ENCODE data around the gene SCEL.

Gene SCEL

DNA sequence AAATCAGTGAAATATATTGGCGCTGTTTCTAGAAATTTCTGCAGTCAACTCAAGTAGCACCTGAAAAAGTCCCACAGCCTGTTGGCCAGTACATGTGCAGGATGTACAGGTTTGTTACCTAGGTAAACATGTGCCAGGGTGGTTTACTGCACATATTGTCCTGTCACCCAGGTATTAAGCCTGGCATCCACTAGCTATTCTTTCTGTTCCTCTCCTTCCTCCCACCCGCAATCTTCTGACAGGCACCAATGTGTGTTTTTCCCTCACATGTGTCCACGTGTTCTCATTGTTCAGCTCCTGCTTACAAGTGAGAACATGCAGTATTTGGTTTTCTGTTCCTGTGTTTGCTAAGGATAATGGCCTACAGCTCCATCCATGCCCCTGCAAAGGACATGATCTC, 13.1 kb upstream of the SCEL start:
- DNase-seq: no peak

DNA sequence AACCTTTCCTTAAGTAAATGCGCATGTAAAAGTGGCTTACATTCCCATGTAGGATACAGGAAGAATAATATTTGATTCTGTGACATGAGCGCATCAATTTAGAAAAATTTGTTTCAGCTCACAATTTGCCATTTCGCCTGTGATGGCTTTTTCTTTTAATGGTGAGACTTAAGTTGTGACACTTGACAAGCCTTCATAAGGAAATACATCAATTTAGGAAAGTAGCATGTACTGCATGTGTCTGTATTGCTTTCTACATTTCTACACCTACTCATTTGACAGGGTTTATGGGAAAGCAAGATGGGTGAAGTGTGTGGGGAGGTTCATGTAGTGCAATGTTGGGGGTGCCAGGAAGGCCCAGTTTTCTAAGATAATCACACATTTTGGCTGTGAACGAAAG, 12.1 kb upstream of the SCEL start:
- DNase-seq: no peak

DNA sequence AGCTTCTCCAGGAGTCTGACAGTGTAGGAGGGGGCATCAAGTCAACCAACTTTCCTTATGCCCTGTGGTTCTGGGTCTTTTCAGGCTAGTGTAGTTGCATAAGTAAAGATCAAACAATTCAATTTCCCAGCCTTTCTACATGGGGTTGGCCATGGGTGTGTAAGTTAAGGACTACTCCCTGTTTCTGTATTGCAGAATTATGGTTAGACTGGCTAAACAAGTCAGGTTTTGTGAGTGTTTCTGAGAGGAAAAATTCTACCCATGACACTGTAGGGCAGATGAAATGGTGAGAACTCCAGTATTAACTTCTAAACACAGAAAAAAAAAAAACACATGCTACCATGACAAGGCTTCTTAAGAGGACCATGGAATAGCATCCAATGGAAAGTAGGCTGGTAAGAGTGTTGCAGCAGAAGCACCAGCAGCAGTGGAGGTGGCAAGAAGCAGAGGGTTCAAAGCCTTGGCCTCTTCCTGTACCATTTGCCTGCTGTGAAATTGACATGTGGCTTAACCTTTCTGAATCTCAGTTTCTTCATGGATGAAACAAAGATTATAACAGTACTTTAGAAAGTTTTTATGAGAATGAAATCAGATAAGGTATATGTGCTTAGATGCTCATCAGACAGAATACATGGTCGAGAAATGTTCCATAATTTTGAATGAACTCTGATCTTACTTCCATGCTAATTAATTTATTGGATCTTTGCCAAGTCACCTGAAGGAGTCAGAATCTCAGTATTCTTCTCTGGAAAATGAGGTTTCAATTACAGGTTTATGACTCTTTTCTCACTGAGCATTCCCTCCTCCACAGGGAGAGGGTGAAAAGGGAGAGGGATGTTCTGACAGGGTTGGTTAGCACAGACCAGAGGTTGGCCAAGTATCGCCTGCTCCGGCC, 11.4 kb upstream of the SCEL start:
- no peak for DNase-seq

DNA sequence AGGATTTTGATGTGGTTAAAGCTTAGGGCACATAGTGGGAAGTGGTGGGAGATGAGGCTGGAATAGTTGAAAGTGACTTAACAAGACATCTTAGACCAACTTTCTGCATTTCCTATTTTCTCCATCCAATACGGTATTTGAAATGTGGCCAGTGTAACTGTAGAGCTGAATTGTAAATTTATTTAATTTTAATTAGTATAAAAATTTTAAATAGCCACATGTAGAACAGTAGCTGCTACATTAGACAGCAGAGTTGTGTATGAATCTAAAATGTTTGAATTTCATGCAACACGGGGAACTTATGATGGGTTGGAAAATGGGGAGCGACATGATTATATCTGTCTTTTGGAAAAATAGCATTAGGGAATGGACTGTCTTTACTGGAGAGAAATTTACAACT, 7.1 kb upstream of the SCEL start:
- DNase-seq: no peak

DNA sequence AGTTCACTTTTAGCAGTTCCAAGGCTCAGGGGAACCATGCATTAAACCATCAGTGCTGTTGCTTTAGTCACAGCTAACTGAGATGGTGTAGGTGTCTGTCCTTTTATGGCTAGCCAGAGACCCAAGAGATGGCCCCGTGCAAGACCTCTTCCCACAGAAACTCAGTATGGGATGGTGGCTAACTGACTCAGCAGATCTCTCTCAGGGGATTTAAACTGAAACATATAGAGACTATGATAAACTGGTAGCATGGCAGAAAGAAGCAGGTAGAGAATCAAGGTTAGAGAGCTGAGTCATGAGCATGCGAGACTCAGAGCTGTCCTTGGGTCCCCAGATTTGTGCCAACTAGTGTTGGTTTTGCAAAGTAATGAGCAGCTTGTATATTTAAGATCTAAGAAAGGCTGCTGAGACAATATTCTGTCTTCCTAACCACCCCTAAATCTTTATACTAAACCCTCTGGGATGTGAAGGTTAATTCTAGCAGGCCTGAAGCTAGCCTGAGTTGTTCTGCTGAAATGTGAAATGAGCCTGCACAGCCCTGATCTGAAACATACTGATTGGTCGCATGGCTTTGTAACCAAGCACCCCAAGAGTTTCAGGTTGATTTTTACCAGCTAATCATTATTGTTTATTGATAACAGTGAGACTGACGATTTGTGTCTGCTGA, 6.5 kb upstream of the SCEL start:
- no peak for DNase-seq

DNA sequence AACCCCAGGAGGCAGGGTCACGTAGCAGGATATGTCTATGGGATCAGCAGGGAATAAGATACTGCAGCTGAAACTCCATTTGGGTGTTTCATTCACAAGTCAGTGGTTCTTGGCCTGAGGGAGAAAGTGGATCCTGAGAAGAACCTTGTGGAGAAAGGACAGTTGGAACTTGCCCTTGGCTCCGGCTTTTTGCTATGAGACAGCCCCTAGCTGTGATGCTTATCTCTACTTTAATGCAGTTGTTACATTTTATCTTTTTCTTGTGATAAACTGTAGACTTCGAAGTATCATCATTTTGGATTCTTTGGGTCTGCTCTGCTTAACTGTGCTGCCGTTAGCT, 6.0 kb upstream of the SCEL start:
- DNase-seq: no peak

DNA sequence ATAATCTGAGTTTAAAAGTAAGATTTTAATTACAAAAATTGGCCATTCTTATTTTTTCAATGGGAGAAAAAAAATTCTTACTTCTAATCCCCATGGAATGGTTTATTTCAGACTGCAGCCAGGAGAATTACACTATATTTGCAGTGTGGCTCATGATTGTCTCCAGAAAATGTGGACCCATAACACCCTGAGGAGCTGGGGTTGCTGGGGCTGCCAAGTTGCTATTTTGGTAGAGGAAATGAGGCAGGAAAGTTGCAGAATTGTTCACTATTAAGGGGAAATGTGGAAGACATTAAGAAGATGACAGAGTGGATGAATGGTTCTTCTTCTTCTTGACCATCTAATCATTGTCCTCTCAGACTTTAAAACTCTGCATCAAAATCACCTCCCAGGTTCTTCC, 4.6 kb upstream of the SCEL start:
- no peak for DNase-seq

DNA sequence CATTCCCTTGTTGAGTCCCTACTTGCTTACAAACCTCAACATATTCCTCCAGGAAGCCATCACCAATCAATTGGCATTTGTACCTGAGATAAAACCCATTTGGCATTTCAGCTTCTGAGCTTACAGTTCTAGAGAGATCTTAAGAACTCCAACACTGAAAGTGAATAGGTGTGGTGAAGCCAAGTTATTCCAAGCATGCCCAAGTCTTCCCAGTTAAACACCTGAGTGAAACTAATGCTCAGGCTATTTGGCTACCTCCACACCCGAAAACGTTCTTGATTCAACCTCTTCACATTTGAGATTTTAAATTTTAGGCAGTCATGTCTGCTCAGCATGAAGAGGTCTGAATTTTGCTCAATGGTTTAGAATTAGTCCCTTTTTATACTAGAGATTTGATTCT, 2.5 kb upstream of the SCEL start:
- no peak for DNase-seq

DNA sequence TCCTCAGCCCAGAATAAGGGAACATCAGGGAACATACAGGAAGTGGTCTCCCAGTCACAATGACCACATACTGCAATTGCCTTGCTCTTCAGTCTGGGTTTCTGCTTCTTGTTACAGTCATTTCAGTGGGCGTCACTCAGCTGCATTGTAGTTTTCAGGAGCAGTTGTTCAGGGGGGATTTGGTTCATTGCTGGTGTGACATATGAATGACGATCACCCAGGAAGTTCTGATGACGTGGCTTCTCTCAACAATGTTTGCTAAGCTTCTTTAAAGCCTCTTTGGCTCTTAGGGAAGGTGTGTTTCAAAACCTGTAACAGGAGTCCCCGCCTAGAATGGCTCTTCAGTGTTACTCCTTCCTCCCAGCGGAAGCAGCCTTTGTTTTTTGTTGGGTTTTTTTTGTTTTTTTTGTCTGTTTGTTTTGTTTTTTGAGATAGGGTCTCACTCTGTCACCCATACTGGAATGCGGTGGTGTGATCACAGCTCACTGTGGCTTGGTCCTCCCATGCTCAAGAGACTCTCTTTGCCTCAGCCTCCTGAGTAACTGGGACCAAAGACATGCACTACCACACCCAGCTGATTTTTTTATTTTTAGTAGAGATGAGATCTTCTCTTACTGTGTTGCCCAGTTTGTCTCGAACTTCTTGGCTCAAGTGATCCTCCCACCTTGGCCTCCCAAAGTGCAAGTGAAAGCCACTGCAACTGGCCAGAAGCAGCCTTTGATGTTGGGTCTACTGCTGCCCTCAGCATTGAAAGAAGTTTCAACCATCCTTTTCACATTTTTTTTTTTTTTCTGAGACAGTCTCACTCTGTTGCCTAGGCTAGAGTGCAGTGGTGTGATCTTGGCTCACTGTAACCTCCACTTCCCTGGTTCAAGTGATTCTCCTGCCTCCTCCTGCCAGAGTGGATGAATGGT, 1.4 kb upstream of the SCEL start:
- peak; percentile 61 for DNase-seq

DNA sequence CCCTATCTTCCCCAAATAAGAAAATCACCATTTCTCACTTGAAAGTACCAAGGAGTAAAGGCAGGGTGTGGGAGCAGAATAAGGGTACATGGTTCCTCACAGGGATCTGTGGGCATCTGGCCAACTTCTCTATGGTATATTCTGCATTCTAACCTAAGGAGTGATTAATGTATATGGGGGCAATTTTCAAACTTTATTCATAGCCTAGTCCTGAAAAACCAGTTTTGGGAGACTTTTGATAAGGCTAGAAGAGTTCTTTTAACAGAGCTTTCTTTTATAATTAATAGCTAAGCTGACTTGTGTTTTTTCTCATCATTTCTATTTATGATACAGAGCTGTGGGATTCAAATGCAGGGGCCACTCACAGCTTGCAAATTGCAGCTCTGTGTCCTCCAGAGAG, 852 bp downstream of the SCEL start:
- DNase-seq: no peak

DNA sequence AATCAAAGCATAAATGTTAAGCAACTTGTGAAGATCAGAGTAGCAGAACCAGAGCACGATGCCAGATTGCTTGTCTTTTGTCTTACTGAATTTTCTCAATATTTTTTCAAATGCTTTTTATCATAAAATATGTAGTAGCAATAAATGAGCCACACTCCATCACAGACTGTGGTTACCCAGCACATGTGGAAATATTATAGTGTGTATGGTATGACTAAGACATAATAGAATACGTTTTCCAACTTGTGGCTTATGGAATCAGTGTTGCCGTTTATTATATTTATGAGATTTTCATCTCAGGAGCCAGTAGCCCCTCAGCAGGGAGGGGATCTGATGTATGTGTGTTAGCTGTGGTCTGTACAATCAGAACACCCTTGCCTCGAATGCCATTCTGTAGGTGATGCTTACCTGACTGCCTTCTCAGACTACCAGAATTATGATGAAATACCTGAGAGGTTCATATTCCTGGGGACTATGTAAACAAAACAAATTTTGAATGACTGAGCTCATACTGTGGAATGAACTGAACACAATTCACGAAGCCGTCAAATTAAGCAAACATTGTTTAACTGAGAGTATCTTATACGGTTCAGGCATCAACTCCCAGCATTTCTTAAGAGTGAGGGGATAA, 1.9 kb downstream of the SCEL start:
- no peak for DNase-seq

DNA sequence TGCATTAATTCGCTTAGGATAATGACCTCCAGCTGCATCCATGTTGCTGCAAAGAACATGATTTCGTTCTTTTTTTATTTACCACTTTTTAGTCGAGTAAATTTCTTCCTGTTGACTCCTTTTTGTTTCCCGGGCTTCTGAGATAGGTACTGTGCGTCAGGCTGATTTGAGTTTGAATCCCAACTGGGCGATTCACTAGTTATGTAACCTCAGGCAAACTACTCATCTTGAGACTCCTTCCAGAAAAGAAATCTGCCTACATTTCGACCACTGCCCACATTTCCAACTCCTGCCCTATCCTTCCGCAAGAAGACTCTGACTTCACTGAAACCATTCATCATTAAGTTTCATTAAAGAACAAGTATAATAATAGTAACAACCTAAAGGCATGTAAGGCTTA, 8.2 kb downstream of the SCEL start:
- no peak for DNase-seq

DNA sequence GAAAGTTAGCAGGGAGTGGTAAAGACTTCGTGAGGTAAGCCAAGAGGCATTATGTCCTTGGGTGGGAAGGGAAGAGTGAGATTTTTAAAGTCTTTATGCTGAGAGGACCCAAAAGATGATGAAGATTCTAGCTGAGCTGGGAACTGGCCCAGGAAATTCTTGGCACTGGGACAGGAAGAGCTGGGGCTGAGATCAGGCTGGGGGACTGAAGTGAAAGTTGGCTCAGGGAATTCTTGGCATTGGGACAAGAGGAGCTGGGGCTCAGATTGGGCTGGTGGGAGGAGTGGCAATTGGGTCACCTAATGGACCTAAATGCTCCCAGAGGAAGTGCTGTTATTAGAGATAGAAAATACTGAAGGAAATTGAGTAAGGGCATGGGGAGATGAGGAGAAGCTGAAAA, 8.8 kb downstream of the SCEL start:
- DNase-seq: peak; percentile 1

DNA sequence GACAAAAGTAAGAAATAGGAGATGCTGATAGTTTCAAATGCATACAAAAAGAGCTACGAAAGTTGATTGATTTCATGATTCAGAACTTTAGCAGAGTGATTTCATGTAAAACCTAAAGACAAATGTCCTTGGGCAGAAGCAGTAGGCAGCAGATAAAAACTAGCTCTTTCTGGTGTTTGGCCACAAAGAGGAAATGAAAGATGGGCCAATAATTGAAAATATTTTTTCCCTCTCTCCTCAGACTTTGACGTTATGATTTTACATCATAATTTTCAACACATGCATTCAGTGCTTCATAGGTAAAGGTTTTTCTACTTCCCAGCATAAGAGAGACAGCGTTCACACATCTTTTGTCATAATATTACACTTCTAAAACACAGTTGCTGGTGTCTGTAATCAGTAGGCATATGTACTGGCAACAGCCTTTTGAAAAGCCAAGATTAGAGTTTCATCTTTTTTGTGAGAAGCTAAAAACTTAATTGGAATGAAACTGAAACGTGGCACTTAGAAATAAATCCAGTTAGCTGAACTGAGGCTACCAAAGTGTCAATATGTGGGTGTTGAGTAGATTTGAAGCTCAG, 9.3 kb downstream of the SCEL start:
- peak; percentile 24 for DNase-seq

DNA sequence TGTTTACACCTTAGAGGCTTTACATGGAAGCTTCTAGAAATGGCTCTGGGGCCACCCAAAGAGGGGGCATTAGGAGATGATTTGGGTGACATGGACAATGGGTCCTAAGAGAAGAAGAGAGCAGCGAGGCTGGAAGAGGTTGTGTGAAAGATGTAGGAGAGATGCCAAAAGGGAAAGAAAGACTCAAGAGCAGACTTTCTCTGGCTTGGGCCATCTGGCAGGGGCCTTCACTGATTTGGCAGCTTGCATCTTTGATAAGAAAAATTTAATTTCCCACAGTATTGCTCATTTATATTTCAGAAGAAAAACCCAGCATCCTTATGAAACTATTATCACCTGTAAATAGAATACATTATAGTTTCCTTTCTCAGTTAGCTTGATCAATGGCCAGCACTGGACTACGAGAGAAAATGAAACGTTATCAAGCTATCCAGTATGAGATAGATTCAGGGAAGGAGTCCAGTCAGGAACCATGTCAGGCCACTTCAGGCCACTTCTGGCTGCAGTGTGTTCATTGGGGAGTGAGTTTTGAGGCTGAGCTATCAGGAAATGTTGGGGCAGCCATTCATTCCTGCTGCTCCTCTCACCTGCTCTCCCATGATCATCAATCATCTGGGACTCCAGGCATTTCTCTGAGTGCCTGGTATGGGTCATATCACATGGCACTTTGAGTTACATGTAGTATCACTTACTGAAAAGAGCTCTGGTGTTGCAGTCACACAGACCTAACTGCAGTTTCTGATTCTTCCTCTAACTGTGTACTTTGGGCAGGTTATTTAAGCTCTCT, 10.3 kb downstream of the SCEL start:
- DNase-seq: no peak

DNA sequence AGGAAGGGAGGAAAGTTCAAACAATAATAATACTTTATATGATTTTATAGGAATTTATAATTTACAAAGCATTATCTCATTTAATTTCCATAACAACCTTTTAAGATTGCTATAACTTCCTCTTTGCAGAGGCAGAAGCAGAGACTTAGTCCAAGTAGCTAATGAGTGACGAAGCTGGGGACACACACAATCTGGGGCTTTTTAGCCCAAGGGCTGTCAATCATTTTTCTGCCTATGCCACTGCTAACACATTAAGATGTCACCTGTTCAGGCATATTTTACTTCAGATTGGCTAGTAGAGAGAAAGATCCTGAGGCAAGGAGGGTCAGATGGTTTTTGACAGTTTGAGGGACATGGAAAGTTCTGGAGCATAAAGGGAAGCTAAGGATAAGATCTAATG, 12.6 kb downstream of the SCEL start:
- DNase-seq: no peak

DNA sequence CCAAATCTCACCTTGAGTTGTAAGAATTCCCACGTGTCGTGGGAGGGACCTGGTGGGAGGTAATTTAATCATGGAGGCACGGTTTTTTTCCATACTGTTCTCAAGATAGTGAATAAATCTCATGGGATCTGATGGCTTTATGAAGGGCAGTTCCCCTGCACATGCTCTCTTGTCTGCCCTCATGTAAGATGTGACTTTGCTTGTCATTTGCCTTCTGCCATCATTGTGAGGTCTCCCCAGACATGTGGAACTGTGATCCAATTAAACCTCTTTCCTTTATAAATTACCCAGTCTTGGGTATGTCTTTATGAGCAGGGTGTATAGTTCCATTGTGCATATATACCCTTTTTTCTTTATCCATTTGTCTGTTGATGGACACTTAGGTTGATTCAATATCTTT, 13.1 kb downstream of the SCEL start:
- DNase-seq: no peak

DNA sequence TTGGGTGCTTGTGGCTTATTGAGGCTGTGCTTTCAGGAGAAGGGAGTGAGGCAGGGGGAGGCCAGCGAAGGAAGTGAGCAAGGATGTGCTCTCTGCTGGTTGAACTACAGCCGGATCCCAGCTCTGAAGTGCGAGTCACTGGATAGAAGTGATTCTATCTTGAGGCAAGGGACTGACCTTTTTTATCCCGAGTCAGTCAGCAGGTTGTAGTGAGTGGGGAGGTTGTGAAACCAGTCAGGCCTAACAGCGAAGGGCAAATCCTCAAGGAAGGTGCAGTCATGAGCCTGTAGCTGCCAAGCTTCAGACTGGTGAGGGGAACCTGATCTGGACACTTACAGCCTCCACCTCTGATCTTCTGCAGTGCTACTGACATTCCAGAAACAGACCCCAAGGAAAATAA, 18.6 kb downstream of the SCEL start:
- DNase-seq: no peak

DNA sequence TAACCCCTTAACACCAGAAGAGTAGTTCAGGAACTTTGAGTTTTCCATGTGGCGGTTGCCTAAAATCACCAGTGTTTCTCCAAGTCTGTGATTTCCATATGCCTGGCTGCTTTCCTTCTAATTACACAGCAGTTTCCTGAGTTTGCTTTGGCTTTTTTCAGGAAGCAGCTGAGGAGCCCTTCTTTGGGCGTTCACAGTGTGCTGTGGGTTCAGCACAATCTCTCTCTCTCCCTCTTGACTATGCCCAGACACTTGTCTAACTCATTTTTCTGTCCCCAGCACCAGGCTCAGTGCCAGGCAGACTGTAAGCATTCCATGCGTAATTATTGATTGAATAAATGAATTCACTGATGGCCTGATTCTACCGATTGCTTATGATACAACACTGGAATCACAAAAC, 19.7 kb downstream of the SCEL start:
- DNase-seq: no peak

DNA sequence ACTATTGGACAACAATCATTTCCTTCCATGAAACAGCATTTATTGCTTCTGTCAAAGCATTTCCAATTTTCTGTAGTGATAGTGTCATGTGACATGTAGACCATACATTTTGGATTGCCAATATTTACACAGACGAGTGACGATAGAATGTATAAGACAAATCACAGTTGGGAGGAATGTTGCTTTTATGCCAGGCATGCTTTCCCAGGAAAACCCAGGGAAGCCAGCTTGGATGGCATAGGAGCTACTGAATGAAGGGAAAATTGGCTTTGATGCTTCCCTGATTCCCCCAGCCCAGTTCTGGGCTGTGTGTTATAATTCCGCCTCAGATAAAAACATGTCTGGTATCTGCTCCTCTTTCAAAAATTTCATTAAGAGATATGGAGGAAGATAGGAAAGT, 22.5 kb downstream of the SCEL start:
- no peak for DNase-seq

DNA sequence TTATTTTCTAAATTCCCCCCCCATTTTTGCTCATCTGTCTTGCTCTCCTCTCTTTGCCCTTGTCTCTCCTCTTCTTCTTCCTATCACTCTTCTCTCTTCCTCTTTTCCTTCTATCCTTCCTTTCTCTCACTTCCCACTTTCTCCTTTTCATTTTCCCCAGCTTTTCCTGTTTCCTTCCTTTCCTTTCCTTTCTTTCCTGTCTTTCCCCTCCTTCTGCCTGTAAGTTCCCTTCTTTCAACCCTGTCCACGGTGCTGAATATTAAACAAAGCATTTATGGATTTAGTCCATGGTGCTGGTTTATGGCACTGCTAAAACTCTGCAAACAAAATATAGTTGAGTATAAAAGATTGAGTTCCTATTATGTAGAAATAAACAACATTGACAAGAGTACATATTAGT, 27.6 kb downstream of the SCEL start:
- no peak for DNase-seq

DNA sequence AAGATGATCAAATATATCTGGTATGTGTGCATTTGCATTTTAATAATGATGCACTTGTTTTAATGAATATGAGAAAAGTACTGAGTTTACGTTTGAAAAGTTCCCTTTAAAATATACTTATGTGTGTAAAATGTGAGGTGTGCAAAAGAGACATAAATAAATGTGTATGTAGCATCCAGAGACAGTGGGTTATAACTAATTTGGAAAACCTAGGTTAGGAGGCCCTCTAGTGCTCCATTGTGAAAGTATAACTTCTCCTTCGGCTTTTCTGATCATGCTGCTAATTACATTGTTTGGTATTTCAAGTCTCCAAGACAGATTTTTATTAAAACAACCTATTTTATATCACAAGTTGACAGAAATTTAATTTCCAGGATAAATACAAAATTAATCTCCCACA, 30.1 kb downstream of the SCEL start:
- peak; percentile 50 for DNase-seq

Data from inflammatory macrophage treated with lipopolysaccharide for 4 hours (primary cell).